ENCODE measurements around the gene ZNF648. TPM values are rescaled to one million over a fixed set of nuclear protein-coding genes. Genes with fewer than 3 reads are reported as not detected.
"Not testable (repeated sequence)": the region's sequence is repeated elsewhere in the genome, so short reads cannot be mapped to it uniquely, and the experiment has no call there.

Gene ZNF648
- total RNA-seq (under 0.01 TPM), polyA plus RNA-seq (0.02 TPM)
- long read RNA-seq, donor 1: 0 reads
- long read RNA-seq, donor 2: 0 reads
- long read RNA-seq, donor 3: 0 reads
- long read RNA-seq, donor 4: 0 reads
- long read RNA-seq, donor 5: 0 reads
- long read RNA-seq, donor 6: 0 reads
- long read RNA-seq, donor 7: 0 reads
- long read RNA-seq, donor 8: 0 reads
- long read RNA-seq, donor 9: 0 reads
- long read RNA-seq, donor 10: 0 reads

GRCh38 chr1:182061594-182061993 lies at the start of gene ZNF648:
Gene ZNF648, minus strand, starts transcription at chr1:182061712. Its CDS starts 3,702 bp downstream, at chr1:182058010.
- no peak for DNase-seq (ENCODE audit: low read depth in 6 of 9, low spot score in 9 of 9)
- peaks cover 0 to 3% of the 10 kb centered on the region in 2 donors for H3K9me3 ChIP-seq (ENCODE audit: control insufficient read depth in 2 of 2, insufficient read depth in 1 of 2, low read length in 1 of 2)
- peaks cover 0 to 3% of the 10 kb centered on the region in 2 donors for H3K4me1 ChIP-seq (ENCODE audit: control insufficient read depth in 2 of 2, insufficient read depth in 2 of 2, low read length in 2 of 2)
- peaks cover 14 to 28% of the 10 kb centered on the region in 2 donors for H3K27me3 ChIP-seq (ENCODE audit: control insufficient read depth in 2 of 2, insufficient read depth in 1 of 2, low read length in 1 of 2)
- H3K27ac ChIP-seq (ENCODE audit: low read depth in 1 of 2, low read length in 1 of 2): no peak within 1 kb of the TSS
- no peaks in the 10 kb centered on the region for H3K36me3 ChIP-seq (ENCODE audit: control insufficient read depth in 2 of 2, insufficient read depth in 2 of 2, low read length in 1 of 2)
- no peak within 1 kb of the TSS for H3K4me3 ChIP-seq (ENCODE audit: low read length in 2 of 2)
- 49% methylated on average over 4 of the region's 4 CpGs for WGBS

DNA sequence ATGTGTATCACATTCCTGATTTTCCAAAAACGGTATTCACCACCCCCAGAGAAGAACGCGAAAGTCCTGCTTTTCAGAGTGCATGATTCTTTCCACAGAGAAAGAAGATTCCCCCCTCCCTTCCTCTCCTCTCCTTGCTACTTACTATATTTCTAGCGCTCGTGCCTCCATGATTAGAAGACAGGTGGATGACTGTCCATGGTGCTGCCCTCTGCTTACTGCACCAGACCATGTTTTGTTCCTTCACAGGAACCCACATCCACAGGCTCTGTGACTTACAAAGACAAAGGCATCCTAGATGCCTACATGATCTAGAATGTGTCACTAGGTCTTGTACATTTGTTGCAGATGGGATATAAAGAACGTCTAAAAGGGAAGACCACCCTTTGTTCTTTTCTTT lies 49.1 kb upstream of the ZNF648 start:
- Histone ChIP-seq H3K9me3 (ENCODE audit: control insufficient read depth in 2 of 2, insufficient read depth in 1 of 2, low read length in 1 of 2) (no peaks in the 10 kb centered on the region), H3K4me1 (ENCODE audit: control insufficient read depth in 2 of 2, insufficient read depth in 2 of 2, low read length in 2 of 2) (peaks cover 9 to 14% of the 10 kb centered on the region in 2 donors), H3K4me3 (ENCODE audit: low read length in 2 of 2) (no peak overlapping the region), H3K27me3 (ENCODE audit: control insufficient read depth in 2 of 2, insufficient read depth in 1 of 2, low read length in 1 of 2) (peaks cover 0 to 12% of the 10 kb centered on the region in 2 donors), H3K36me3 (ENCODE audit: control insufficient read depth in 2 of 2, insufficient read depth in 2 of 2, low read length in 1 of 2) (no peaks in the 10 kb centered on the region), H3K27ac (ENCODE audit: low read depth in 1 of 2, low read length in 1 of 2) (no peak overlapping the region)
- DNase-seq (ENCODE audit: low read depth in 6 of 9, low spot score in 9 of 9): no peak
- 91% methylated on average over 6 of the region's 6 CpGs for WGBS

DNA sequence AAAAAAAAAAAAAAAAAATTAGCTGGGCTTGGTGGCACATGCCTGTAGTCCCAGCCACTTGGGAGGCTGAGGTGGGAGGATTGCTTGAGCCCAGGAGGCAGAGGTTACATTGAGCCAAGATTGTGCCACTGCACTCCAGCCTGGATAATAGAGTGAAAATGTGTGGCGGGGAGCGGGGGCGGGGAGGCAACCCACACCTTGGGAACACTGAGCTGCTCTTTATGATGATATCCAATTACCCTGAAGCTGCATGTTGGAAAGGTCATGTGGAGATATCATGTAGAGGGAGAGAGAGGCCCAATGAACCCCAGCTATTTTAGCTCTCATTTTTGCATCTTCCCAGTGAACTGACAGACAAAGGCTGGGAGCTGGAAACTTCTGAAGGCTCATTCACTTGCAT lies 48.3 kb upstream of the ZNF648 start:
- WGBS: 98% methylated on average over 3 of the region's 3 CpGs
- H3K27ac ChIP-seq (ENCODE audit: low read depth in 1 of 2, low read length in 1 of 2): no peak overlapping the region
- H3K4me1 ChIP-seq (ENCODE audit: control insufficient read depth in 2 of 2, insufficient read depth in 2 of 2, low read length in 2 of 2): peaks cover 9 to 13% of the 10 kb centered on the region in 2 donors

DNA sequence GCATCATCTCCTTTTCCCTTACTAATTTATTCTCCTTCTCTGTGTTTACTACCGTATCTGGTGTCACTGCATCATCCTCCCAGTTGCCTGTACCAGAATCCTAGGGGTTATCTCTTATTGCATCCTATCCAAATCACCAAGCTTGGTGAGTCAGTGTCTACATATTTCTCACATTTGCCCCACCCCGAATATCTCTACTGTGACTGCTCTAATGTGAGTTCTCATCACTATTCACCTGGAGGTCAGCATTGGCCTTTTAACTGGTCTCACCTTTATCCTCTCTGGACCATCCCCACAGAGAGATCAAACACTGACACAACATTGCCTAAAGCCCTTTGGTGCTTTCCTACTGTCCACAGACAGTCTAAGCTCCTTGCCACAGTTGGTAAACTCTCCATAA lies 45.7 kb upstream of the ZNF648 start:
- no peaks in the 10 kb centered on the region for H3K4me1 ChIP-seq (ENCODE audit: control insufficient read depth in 2 of 2, insufficient read depth in 2 of 2, low read length in 2 of 2)
- H3K4me3 ChIP-seq (ENCODE audit: low read length in 2 of 2): no peak overlapping the region
- WGBS: 96% methylated on average over 2 of the region's 2 CpGs
- DNase-seq (ENCODE audit: low read depth in 6 of 9, low spot score in 9 of 9): no peak
- no peaks in the 10 kb centered on the region for H3K36me3 ChIP-seq (ENCODE audit: control insufficient read depth in 2 of 2, insufficient read depth in 2 of 2, low read length in 1 of 2)
- H3K27me3 ChIP-seq (ENCODE audit: control insufficient read depth in 2 of 2, insufficient read depth in 1 of 2, low read length in 1 of 2): peaks cover 0 to 2% of the 10 kb centered on the region in 2 donors
- H3K9me3 ChIP-seq (ENCODE audit: control insufficient read depth in 2 of 2, insufficient read depth in 1 of 2, low read length in 1 of 2): no peaks in the 10 kb centered on the region
- no peak overlapping the region for H3K27ac ChIP-seq (ENCODE audit: low read depth in 1 of 2, low read length in 1 of 2)

More for the DNA sequence above, 48.3 kb upstream of the ZNF648 start:
- H3K9me3 ChIP-seq (ENCODE audit: control insufficient read depth in 2 of 2, insufficient read depth in 1 of 2, low read length in 1 of 2): no peaks in the 10 kb centered on the region
- no peaks in the 10 kb centered on the region for H3K36me3 ChIP-seq (ENCODE audit: control insufficient read depth in 2 of 2, insufficient read depth in 2 of 2, low read length in 1 of 2)
- no peak for DNase-seq (ENCODE audit: low read depth in 6 of 9, low spot score in 9 of 9)
- no peak overlapping the region for H3K4me3 ChIP-seq (ENCODE audit: low read length in 2 of 2)
- peaks cover 0 to 11% of the 10 kb centered on the region in 2 donors for H3K27me3 ChIP-seq (ENCODE audit: control insufficient read depth in 2 of 2, insufficient read depth in 1 of 2, low read length in 1 of 2)

DNA sequence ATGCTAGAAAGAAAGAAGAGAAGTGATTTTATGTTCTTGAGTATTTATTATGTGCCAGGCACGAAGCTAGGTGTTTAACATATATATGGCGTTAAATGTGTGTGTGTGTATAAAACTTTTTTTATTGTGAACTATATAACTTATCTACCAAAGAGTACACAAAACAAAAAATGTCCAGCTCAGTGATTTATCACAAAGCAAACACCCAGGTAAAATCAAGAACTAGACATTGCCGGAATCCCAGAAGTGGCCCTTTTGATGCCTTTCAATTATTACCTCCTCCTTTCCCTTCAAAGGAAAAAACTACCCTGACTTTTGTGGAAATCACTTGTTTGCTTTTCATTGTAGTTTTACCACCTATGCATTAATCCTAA lies 40.5 kb upstream of the ZNF648 start:
- no peak for DNase-seq (ENCODE audit: low read depth in 6 of 9, low spot score in 9 of 9)
- no peaks in the 10 kb centered on the region for H3K9me3 ChIP-seq (ENCODE audit: control insufficient read depth in 2 of 2, insufficient read depth in 1 of 2, low read length in 1 of 2)
- H3K27ac ChIP-seq (ENCODE audit: low read depth in 1 of 2, low read length in 1 of 2): no peak overlapping the region
- no peaks in the 10 kb centered on the region for H3K4me1 ChIP-seq (ENCODE audit: control insufficient read depth in 2 of 2, insufficient read depth in 2 of 2, low read length in 2 of 2)
- WGBS: 91% methylated on average over 3 of the region's 3 CpGs
- peaks cover 0 to 9% of the 10 kb centered on the region in 2 donors for H3K27me3 ChIP-seq (ENCODE audit: control insufficient read depth in 2 of 2, insufficient read depth in 1 of 2, low read length in 1 of 2)
- no peak overlapping the region for H3K4me3 ChIP-seq (ENCODE audit: low read length in 2 of 2)
- H3K36me3 ChIP-seq (ENCODE audit: control insufficient read depth in 2 of 2, insufficient read depth in 2 of 2, low read length in 1 of 2): no peaks in the 10 kb centered on the region

DNA sequence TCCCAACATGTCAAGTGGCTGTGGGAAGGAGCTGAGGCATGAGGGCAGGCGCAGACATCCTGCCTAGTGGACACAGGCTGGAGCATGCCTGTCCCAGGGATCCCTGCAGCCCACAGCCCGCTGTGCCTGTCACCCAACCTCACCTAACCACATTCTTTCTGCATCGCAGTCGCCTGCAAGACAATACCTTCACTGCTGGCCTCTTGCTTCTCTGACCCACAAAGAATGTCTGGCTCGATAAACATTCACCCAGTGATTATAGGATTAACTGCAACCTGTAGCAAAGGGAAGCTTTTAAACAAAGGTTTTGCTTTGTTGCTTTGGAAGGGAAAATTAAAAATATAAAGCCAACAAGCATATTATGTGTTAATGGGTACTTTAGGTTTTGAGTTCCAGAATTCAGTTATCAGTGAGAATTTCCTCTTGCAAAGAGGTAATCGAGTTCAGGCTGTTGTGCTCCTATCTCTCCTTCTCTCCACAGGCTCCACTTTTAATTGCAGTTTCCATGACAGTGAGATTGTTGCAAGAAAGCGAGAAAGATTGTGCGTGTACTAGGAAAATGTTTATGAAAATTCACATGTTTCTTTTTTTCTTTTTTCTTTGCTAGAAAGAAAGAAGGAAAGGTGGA lies 40.0 kb upstream of the ZNF648 start:
- peaks cover 0 to 9% of the 10 kb centered on the region in 2 donors for H3K27me3 ChIP-seq (ENCODE audit: control insufficient read depth in 2 of 2, insufficient read depth in 1 of 2, low read length in 1 of 2)
- H3K4me3 ChIP-seq (ENCODE audit: low read length in 2 of 2): no peak overlapping the region
- no peak for DNase-seq (ENCODE audit: low read depth in 6 of 9, low spot score in 9 of 9)
- no peaks in the 10 kb centered on the region for H3K36me3 ChIP-seq (ENCODE audit: control insufficient read depth in 2 of 2, insufficient read depth in 2 of 2, low read length in 1 of 2)
- H3K27ac ChIP-seq (ENCODE audit: low read depth in 1 of 2, low read length in 1 of 2): no peak overlapping the region
- WGBS: 41% methylated on average over 8 of the region's 8 CpGs
- H3K9me3 ChIP-seq (ENCODE audit: control insufficient read depth in 2 of 2, insufficient read depth in 1 of 2, low read length in 1 of 2): no peaks in the 10 kb centered on the region
- H3K4me1 ChIP-seq (ENCODE audit: control insufficient read depth in 2 of 2, insufficient read depth in 2 of 2, low read length in 2 of 2): no peaks in the 10 kb centered on the region

DNA sequence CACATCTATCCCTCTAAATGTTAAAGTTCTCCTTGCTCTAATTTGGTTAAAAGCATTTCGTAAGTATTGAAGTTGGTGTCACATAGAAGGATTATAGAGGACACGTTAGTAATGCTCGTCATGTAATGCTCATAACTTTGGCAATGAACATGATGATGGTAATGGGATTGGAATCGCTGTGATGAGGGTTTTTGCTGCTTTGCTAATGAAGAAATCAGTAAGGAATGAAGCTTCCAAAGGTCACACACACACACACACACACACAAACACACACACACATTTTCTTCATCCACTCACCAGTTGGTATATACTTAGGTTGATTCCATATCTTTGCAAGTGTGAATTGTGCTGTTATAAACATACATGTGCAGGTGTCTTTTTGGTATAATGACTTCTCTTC lies 36.8 kb upstream of the ZNF648 start:
- Histone ChIP-seq H3K4me1 (ENCODE audit: control insufficient read depth in 2 of 2, insufficient read depth in 2 of 2, low read length in 2 of 2) (no peaks in the 10 kb centered on the region), H3K9me3 (ENCODE audit: control insufficient read depth in 2 of 2, insufficient read depth in 1 of 2, low read length in 1 of 2) (no peaks in the 10 kb centered on the region), H3K4me3 (ENCODE audit: low read length in 2 of 2) (no peak overlapping the region), H3K36me3 (ENCODE audit: control insufficient read depth in 2 of 2, insufficient read depth in 2 of 2, low read length in 1 of 2) (no peaks in the 10 kb centered on the region), H3K27me3 (ENCODE audit: control insufficient read depth in 2 of 2, insufficient read depth in 1 of 2, low read length in 1 of 2) (peaks cover 0 to 10% of the 10 kb centered on the region in 2 donors), H3K27ac (ENCODE audit: low read depth in 1 of 2, low read length in 1 of 2) (no peak overlapping the region)
- DNase-seq (ENCODE audit: low read depth in 6 of 9, low spot score in 9 of 9): no peak
- 97% methylated on average over 4 of the region's 4 CpGs for WGBS

GRCh38 chr1:182095946-182096345 lies 34.4 kb upstream of the ZNF648 start:
- H3K27ac ChIP-seq (ENCODE audit: low read depth in 1 of 2, low read length in 1 of 2): no peak overlapping the region
- WGBS: 82% methylated on average over 2 of the region's 2 CpGs
- H3K27me3 ChIP-seq (ENCODE audit: control insufficient read depth in 2 of 2, insufficient read depth in 1 of 2, low read length in 1 of 2): peaks cover 0 to 5% of the 10 kb centered on the region in 2 donors
- no peaks in the 10 kb centered on the region for H3K36me3 ChIP-seq (ENCODE audit: control insufficient read depth in 2 of 2, insufficient read depth in 2 of 2, low read length in 1 of 2)
- H3K9me3 ChIP-seq (ENCODE audit: control insufficient read depth in 2 of 2, insufficient read depth in 1 of 2, low read length in 1 of 2): no peaks in the 10 kb centered on the region
- no peak for DNase-seq (ENCODE audit: low read depth in 6 of 9, low spot score in 9 of 9)
- no peaks in the 10 kb centered on the region for H3K4me1 ChIP-seq (ENCODE audit: control insufficient read depth in 2 of 2, insufficient read depth in 2 of 2, low read length in 2 of 2)
- H3K4me3 ChIP-seq (ENCODE audit: low read length in 2 of 2): no peak overlapping the region

DNA sequence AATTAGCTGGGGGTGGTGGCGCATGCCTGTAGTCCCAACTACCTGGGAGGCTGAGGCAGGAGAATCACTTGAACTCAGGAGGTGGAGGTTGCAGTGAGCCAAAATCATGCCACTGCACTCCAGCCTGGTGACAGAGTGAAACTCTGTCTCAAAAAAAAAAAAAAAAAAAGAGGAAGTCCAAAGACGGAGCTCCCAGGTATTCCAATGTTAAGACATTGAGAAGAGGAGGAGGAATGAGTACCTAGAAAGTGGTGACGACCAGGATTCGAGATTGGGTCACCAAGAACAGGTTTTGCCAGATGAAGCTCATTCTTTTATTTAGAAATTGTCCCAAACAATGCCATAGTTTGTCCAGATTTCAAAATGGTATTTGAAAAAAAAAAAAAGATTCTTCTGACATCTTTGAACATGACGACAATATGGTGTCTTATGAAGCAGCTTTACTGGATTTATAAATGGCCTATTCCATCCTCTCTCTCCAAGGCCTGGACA lies 33.0 kb upstream of the ZNF648 start:
- H3K9me3 ChIP-seq (ENCODE audit: control insufficient read depth in 2 of 2, insufficient read depth in 1 of 2, low read length in 1 of 2); H3K27me3 ChIP-seq (ENCODE audit: control insufficient read depth in 2 of 2, insufficient read depth in 1 of 2, low read length in 1 of 2); H3K27ac ChIP-seq (ENCODE audit: low read depth in 1 of 2, low read length in 1 of 2); H3K4me3 ChIP-seq (ENCODE audit: low read length in 2 of 2); DNase-seq (ENCODE audit: low read depth in 6 of 9, low spot score in 9 of 9); H3K36me3 ChIP-seq (ENCODE audit: control insufficient read depth in 2 of 2, insufficient read depth in 2 of 2, low read length in 1 of 2); H3K4me1 ChIP-seq (ENCODE audit: control insufficient read depth in 2 of 2, insufficient read depth in 2 of 2, low read length in 2 of 2): not testable (repeated sequence)
- WGBS: 77% methylated on average over 5 of the region's 5 CpGs

Measured in thymus (tissue), 14 donors.